PFSK-1 (cell line): ENCODE measurements around the gene PTH1R.

Experiments
- FOXP2 ChIP-seq: optimal IDR thresholded peaks from 2 replicates; pipeline ENCODE3; 2011; ENCODE audit warnings: borderline replicate concordance, control low read depth, inconsistent platforms; ENCODE audit not compliant: insufficient read depth; ENCODE audit errors: extremely low read length, extremely low read depth
- POLR2AphosphoS5 ChIP-seq: IDR thresholded peaks from 2 replicates; pipeline ENCODE4 v1.6.1; 2012; ENCODE audit warnings: low read depth, mild to moderate bottlenecking, control low read depth, low read length, moderate library complexity
- SIN3A ChIP-seq: IDR thresholded peaks from 2 replicates; pipeline ENCODE4 v1.6.1; 2012; ENCODE audit warnings: mild to moderate bottlenecking, low read length, moderate library complexity, borderline replicate concordance; ENCODE audit not compliant: insufficient read depth
- TAF1 ChIP-seq: IDR thresholded peaks from 2 replicates; pipeline ENCODE4 v1.6.1; 2012; ENCODE audit warnings: low read length, control low read depth, borderline replicate concordance; ENCODE audit not compliant: insufficient read depth
- TF ChIP-seq, protein P1 (sequence below), 2 experiments: IDR thresholded peaks; 2 replicates each; pipeline versions ENCODE4 v1.6.1 to v1.8.0; 2011 to 2012; ENCODE audit warnings: low read depth in 2 of 2, low read length in 2 of 2, control low read depth in 1 of 2, inconsistent platforms in 1 of 2, mild to moderate bottlenecking in 1 of 2, moderate library complexity in 1 of 2; ENCODE audit not compliant: insufficient read depth in 1 of 2

Gene PTH1R

DNA sequence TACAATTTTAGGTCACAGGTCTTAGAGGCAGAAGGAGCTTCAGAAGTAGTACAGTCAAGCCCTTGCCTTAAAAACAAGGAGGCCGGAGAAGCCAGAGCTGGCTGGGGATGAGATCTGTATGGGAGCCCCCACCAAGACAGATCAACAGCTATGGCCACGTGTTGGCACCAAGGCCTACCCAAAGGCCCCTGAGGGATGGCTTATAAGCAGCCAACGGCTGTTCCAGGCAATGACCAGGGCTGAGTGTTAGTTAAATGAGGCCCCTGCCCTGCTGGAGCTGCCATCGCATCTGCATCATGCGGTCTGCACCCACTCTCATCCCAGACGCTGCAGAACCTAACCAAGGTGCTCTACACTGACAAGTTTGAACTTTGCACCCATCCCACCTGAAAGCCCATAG is 55.7 kb downstream of the PTH1R start:
- TF ChIP-seq TAF1 (no peak), FOXP2 (no peak), SIN3A (no peak), POLR2AphosphoS5 (no peak)
- TF ChIP-seq, protein P1, sequence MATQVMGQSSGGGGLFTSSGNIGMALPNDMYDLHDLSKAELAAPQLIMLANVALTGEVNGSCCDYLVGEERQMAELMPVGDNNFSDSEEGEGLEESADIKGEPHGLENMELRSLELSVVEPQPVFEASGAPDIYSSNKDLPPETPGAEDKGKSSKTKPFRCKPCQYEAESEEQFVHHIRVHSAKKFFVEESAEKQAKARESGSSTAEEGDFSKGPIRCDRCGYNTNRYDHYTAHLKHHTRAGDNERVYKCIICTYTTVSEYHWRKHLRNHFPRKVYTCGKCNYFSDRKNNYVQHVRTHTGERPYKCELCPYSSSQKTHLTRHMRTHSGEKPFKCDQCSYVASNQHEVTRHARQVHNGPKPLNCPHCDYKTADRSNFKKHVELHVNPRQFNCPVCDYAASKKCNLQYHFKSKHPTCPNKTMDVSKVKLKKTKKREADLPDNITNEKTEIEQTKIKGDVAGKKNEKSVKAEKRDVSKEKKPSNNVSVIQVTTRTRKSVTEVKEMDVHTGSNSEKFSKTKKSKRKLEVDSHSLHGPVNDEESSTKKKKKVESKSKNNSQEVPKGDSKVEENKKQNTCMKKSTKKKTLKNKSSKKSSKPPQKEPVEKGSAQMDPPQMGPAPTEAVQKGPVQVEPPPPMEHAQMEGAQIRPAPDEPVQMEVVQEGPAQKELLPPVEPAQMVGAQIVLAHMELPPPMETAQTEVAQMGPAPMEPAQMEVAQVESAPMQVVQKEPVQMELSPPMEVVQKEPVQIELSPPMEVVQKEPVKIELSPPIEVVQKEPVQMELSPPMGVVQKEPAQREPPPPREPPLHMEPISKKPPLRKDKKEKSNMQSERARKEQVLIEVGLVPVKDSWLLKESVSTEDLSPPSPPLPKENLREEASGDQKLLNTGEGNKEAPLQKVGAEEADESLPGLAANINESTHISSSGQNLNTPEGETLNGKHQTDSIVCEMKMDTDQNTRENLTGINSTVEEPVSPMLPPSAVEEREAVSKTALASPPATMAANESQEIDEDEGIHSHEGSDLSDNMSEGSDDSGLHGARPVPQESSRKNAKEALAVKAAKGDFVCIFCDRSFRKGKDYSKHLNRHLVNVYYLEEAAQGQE (IDR thresholded peaks at IDR 0.05; ENCODE audit: insufficient read depth in 1 of 2, low read depth in 2 of 2, low read length in 2 of 2) = no peak

DNA sequence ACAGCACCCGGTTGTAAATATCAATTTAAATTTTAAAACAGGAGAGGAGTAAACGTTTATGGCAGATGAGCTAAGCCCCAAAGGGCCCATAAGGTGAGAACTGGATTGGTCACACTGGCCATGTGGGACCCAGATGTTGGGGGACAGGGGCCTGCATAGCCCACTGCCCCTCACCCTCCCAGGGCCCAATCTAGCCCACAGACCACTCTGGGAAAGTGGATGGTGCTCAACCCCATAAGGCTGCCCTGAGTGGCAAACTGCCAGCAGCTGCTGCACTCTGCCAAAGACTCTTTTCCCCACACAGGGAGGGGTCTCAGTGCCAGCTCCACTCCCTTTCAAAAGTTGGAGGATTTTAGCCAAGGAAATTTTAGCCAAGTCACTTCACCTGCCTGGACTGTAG is 56.6 kb downstream of the PTH1R start:
- TF ChIP-seq POLR2AphosphoS5 (no peak), SIN3A (no peak), FOXP2 (no peak), TAF1 (no peak)
- TF ChIP-seq, protein P1 (IDR thresholded peaks at IDR 0.05; ENCODE audit: insufficient read depth in 1 of 2, low read depth in 2 of 2, low read length in 2 of 2) = no peak

DNA sequence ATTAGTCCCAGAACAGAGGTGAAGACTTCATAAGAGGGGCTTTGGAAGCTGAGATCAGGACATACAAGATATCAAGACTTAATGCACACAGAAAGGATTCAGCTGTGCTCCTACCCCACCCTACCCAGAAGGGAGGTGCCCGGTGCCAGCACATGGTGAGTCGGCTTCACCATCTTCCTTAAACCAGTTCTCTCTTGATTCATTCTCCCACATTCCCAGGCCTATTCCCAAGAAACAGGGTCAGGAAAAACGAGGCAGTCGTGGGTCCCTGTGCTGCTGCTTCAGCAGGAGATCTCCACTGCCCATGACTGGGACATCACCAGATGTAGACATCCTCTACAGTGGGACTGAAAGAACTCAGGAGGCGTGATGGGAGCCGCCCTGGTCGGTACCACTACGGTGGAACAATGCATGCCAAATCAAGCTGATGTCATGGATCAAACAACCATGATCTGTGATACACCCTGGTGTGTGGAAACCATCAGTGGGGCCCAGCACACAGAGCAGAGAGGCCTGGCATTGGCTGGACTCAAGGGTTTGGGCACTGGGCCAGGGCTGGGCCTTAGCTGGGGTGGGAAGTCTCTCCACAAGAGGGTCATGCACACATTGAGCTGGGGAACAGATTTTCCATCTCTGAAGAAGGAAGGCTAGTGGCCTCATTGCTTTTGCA is 57.1 kb downstream of the PTH1R start:
- TF ChIP-seq SIN3A (no peak), POLR2AphosphoS5 (no peak), FOXP2 (no peak), TAF1 (no peak)
- TF ChIP-seq, protein P1 (IDR thresholded peaks at IDR 0.05; ENCODE audit: insufficient read depth in 1 of 2, low read depth in 2 of 2, low read length in 2 of 2) = no peak

DNA sequence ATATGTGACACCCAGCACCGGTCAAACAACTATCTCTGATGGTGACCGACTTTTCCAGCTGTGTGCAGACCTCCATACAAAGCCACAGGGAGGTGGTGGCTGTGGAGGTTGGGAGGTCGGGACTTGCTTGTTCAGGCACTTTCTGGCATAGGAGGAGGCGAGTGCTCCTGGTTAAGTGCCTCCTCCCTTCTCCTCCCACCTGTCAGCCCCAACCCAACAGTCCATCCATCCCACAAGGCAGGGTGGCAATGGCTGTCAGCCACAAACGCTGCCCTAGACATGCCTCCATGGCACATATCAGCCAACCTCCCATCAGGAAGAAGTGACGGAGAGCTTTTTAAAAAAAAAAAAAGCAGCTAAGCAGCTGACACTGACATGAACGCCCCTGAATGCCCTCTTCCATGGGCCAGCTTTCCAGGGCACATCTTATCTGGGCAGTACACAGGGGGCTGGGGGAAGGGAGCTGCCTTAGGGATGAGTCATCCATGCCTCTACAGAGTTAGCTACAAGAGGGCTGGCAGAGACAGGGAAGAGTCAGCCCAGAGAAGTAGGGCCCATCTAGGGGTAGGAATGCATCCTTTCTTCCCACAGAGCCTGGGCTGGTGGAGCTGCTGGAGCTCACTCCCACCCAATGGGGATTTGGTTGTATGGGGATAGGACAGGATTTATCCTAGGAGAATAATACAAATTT is 57.8 kb downstream of the PTH1R start:
- TF ChIP-seq, protein P1 (IDR thresholded peaks at IDR 0.05; ENCODE audit: insufficient read depth in 1 of 2, low read depth in 2 of 2, low read length in 2 of 2) = no peak
- TF ChIP-seq SIN3A (no peak), TAF1 (no peak), FOXP2 (no peak), POLR2AphosphoS5 (no peak)
